ENCODE results near the gene FAM9A. TPM values are rescaled to one million over a fixed set of nuclear protein-coding genes. Genes with fewer than 3 reads are reported as not detected.

The FAM9A gene
- total and polyA plus RNA-seq, 2 of the 8 experiments (the other 6 are each of a cell fraction or from before 2014, with no cell fraction given) = not detected

DNA sequence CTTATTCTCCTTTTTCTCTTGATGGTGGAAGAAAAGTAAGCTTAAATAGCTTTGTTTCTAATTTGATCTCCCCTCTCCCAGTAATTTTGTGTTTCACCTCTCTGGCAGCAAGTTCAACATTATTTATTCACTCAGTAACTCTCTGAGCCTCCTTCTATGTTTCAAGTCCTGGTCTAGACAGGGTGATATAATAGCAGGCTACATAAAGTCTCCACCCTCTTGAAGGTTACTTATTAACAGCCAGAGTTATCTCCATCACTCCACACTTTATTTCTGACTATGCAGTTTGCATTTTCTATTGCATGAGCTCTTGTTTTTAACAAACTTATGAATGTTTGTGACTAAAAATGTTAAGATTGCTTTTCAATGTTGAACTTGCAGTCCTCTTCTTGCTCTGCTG is 51.5 kb downstream of the FAM9A start (continued):
- TF ChIP-seq CBX5 (IDR thresholded peaks at IDR 0.05; ENCODE audit: low read depth, low read length) = no peak
- no peak for TF ChIP-seq RAD21 (IDR thresholded peaks at IDR 0.05 in 1 of 2, conservative IDR thresholded peaks at IDR 0.05 in 1 of 2; ENCODE audit: low read depth in 2 of 2, low read length in 2 of 2)
- TF ChIP-seq EZH2 (IDR thresholded peaks at IDR 0.05; ENCODE audit: low read depth, low read length, severe bottlenecking) = no peak
- TF ChIP-seq NANOG (IDR thresholded peaks at IDR 0.05; ENCODE audit: insufficient read depth, low read depth, low read length, poor library complexity, severe bottlenecking) = no peak
- no peak for TF ChIP-seq BACH1 (IDR thresholded peaks at IDR 0.05; ENCODE audit: low read length)
- TF ChIP-seq ZNF274 (IDR thresholded peaks at IDR 0.05; ENCODE audit: borderline replicate concordance, extremely low read depth, low read length) = no peak
- no peak for TF ChIP-seq HDAC6 (IDR thresholded peaks at IDR 0.05; ENCODE audit: low read depth, low read length)

All from H1 (cell line).